Activated naive CD4-positive, alpha-beta T cell treated with anti-CD3 and anti-CD28 coated beads, Interleukin-2, amount 10 ng/mL, durations not matched to agents 7 days and 5 days (primary cell): ENCODE results near the gene CLDND2.

Experiments used
- CTCF ChIA-PET: fragments of 350-600 bp; sonication (Branson Sonifier 250); formaldehyde crosslinking; loops from one replicate; lab custom pipeline; 2021; ENCODE audit warnings: antibody characterized with exemption; lab: Charles Lee
- DNase-seq: peaks from one replicate; pipeline ENCODE4 v3.0.0-alpha.2; 2020
- H3K27ac Mint-ChIP-seq: one replicate; pipeline ENCODE4 v1.8.0; 2021; ENCODE audit warnings: mild to moderate bottlenecking, moderate library complexity, mixed read lengths
- H3K27me3 Mint-ChIP-seq: one replicate; pipeline ENCODE4 v1.8.0; 2021; ENCODE audit warnings: mild to moderate bottlenecking, mixed read lengths
- H3K36me3 Mint-ChIP-seq: one replicate; pipeline ENCODE4 v1.8.0; 2021; ENCODE audit warnings: mixed read lengths
- H3K4me1 Mint-ChIP-seq: one replicate; pipeline ENCODE4 v1.8.0; 2021; ENCODE audit warnings: mixed read lengths
- H3K4me3 Mint-ChIP-seq: one replicate; pipeline ENCODE4 v1.8.0; 2021; ENCODE audit warnings: mild to moderate bottlenecking, moderate library complexity, mixed read lengths
- H3K9me3 Mint-ChIP-seq: one replicate; pipeline ENCODE4 v1.8.0; 2021; ENCODE audit warnings: mixed read lengths

The CLDND2 gene

DNA sequence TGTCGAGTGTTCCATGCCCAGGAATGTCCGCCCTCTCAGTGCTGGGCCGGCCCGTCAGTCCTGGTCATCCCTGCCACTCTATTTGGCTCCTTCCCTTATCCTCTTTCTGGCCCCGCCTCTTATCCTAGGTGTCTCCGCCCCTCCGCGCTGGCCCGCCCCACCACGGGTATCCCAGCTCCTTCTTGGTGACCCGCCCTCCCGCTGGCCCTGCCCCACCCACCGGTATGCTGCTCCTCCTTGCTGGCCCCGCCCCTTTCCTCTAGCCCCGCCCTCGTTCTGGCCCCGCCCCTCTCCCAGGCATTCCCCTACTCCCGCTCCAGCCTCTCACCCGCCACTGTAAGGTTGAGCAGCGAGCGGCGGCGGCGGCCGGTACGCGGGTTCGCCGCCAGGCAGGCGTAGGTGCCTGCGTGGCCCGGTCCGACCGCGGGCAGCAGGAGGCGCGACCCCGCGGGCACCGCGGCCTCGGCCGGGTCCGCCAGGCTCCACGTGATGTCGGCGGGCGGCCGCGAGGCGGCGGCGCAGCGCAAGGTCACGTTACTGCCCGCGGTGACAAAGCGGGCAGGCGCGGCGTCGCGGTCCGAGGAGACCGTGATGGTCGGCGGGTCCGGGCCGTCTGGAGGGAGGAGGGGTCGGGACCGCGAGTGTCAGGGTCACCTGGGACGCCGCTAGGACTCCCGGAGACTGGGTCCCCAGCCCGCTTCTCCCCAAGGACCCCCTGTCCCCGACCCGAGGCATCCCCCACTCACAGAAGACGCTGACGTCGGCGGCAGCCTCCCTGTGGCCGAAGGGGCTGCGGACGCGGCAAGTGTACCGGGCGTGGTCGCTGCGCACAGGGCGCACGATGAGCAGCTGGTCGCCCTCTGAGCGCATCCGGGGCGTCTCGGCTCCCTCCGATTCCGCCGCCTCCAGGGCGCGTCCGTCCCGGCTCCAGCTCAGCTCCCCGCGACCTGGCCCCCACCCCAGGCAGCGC, 28.8 kb downstream of the CLDND2 start:
- Mint-ChIP-seq H3K27ac (peak overlapping the region; percentile 19), H3K9me3 (no peaks in the 10 kb centered on the region), H3K27me3 (peaks cover 55% of the 10 kb centered on the region), H3K4me3 (peak overlapping the region; percentile 83), H3K4me1 (peaks cover 16% of the 10 kb centered on the region), H3K36me3 (peaks cover 4% of the 10 kb centered on the region)
- CTCF ChIA-PET = interaction anchor here (0.6 to 3.2 kb wide), 12 partner anchors 11 to 102 kb away, joined by 3 to 27 read pairs (median 4); partner anchors contain the start of genes ETFB and SIGLEC10
- DNase-seq = peak; percentile 95

DNA sequence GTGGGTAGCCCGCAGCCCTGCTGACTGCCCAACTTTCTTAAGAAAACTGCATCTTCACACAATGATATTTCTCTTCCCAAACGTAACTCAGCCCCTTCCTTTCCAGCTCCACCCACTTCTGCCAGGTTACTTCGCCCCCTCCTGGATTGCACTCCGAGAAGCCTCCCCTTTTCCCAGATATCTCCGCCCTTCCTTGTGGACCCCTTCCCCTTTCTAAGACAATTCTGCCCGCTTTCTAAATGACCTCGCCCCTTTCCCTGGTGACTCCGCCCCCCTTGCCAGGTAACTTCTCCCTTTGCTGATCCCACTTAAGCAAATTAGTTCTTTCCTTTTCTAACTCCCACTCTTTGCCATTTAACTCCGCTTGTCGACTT, 29.5 kb downstream of the CLDND2 start:
- H3K4me3 Mint-ChIP-seq = peak overlapping the region; percentile 83
- peaks cover 55% of the 10 kb centered on the region for H3K27me3 Mint-ChIP-seq
- H3K9me3 Mint-ChIP-seq = no peaks in the 10 kb centered on the region
- H3K36me3 Mint-ChIP-seq = no peaks in the 10 kb centered on the region
- peaks cover 16% of the 10 kb centered on the region for H3K4me1 Mint-ChIP-seq
- CTCF ChIA-PET = interaction anchor here (0.6 to 3.2 kb wide), 9 partner anchors 19 to 100 kb away, joined by 3 to 27 read pairs (median 6); partner anchors contain the start of gene ETFB
- H3K27ac Mint-ChIP-seq = peak overlapping the region; percentile 19
- no peak for DNase-seq

DNA sequence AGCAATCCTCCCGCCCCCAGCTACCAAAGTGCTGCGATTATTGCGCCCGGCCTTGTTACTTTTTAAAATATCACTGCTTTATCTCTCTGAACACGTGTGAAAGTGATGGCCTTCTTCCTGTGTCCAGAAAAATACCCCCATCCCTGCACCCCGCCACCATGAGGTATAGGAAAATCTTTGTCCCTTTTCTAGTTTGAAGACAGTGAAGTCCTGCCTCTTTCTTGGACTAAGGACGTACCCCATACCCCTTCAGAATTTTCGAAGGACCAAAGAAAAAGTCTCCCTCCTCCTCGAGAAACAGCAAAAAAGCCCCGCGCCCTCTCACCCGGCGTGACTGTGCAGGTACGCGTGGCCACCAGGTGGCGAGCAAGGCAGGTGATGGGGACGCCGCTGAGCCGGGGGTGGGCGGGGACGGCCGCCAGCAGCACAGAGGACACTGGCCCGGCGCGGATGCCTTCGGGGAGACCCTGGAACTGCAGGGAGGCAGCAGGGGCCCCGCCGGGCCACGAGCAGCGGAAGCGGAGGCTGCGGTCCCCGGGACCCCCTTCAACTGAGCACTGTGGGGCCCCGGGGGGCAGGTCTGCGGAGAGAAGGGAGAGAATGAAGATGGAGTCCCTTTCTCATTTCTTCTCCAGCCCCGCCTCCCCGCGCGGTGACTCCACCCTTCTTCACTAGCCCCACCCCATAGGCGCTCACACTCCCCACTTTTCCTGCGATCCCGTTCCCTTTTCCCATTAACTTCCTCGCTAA, 30.1 kb downstream of the CLDND2 start:
- no peak overlapping the region for H3K27ac Mint-ChIP-seq
- peak overlapping the region; percentile 83 for H3K4me3 Mint-ChIP-seq
- H3K36me3 Mint-ChIP-seq = no peaks in the 10 kb centered on the region
- peaks cover 16% of the 10 kb centered on the region for H3K4me1 Mint-ChIP-seq
- DNase-seq = peak; percentile 91
- no peaks in the 10 kb centered on the region for H3K9me3 Mint-ChIP-seq
- peaks cover 55% of the 10 kb centered on the region for H3K27me3 Mint-ChIP-seq
- CTCF ChIA-PET = interaction anchor here (0.6 to 3.2 kb wide), 11 partner anchors 20 to 101 kb away, joined by 3 to 27 read pairs (median 6); partner anchors contain the start of genes ETFB and SIGLEC10

DNA sequence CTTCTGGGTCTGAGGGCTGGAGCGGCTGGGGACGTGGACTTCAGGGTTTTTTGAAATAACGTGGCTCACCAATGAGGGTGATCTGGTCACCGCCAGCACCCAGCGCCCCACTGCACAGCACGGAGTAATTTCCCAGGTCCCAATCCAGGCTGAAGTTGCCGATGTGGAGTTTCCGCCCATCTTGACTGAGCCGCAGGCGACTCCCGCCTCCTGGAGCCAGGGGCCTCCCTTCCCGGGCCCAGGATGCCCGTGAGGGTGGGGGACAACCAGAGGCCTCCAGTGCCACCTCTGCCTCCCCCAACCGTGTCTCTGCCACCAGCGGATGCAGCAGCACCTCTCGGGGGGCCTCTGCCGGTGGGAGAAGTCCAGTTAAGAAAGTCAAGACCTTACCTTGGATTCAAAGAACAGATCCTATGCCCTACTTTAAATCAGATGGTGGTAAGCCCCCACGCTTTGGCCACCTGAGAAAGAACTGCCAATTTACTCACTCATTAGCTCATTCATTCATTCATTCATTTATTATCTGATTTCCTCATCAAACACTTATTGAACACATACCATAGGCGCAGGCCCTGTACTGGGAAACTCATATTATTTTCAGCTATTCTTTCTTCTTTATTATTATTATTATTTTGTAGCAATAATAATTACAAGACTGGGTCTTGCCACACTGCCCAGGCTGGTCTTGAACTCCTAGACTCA, 30.8 kb downstream of the CLDND2 start:
- Mint-ChIP-seq H3K4me3 (peak overlapping the region; percentile 83), H3K27me3 (peaks cover 55% of the 10 kb centered on the region), H3K36me3 (no peaks in the 10 kb centered on the region), H3K27ac (no peak overlapping the region), H3K9me3 (no peaks in the 10 kb centered on the region), H3K4me1 (peaks cover 16% of the 10 kb centered on the region)
- DNase-seq = no peak
- CTCF ChIA-PET = interaction anchor here (0.7 to 3.2 kb wide), 7 partner anchors 28 to 102 kb away, joined by 3 to 27 read pairs (median 6); partner anchors contain the start of genes ETFB and SIGLEC10

DNA sequence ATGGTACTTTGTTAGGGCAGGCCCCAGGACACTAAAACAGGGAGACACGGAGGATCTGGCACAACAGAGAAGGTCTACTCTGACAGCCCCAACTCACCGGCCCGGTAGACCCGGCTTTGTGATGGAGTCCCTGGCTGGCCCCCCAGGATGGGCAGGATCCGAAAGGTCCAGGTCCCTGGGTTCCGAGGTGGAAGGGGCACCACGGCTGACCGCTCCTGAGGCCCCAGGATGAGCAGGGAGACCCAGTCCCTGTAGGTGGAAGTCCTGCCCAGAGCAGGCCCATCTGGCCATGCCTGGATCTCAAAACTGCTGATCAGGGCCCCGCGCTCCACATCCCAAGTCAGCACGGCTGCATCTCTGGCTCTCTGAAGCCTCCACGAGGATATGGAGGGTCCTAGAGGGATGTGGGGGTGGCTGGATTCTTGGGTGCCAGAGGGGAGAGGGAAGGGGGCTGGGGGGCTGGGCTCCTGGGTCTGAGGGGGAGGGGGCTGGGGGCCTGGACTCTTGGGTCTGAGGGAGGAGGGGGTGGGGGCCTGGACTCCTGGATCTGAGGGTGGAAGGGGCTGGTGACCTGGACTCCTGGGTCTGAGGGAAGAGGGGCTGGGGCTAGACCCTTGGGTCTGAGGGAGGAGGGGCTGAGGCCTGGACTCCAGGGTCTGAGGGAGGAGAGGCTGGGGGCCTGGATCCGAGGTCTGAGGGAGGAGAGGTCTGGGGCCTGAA, 31.5 kb downstream of the CLDND2 start:
- no peak overlapping the region for H3K4me3 Mint-ChIP-seq
- DNase-seq = no peak
- H3K27me3 Mint-ChIP-seq = peaks cover 48% of the 10 kb centered on the region
- no peaks in the 10 kb centered on the region for H3K36me3 Mint-ChIP-seq
- peaks cover 16% of the 10 kb centered on the region for H3K4me1 Mint-ChIP-seq
- no peak overlapping the region for H3K27ac Mint-ChIP-seq
- no peaks in the 10 kb centered on the region for H3K9me3 Mint-ChIP-seq
- CTCF ChIA-PET = interaction anchor here (1.0 to 3.2 kb wide), 3 partner anchors 80 to 102 kb away, joined by 6 to 27 read pairs (median 16); partner anchors contain the start of gene SIGLEC10

DNA sequence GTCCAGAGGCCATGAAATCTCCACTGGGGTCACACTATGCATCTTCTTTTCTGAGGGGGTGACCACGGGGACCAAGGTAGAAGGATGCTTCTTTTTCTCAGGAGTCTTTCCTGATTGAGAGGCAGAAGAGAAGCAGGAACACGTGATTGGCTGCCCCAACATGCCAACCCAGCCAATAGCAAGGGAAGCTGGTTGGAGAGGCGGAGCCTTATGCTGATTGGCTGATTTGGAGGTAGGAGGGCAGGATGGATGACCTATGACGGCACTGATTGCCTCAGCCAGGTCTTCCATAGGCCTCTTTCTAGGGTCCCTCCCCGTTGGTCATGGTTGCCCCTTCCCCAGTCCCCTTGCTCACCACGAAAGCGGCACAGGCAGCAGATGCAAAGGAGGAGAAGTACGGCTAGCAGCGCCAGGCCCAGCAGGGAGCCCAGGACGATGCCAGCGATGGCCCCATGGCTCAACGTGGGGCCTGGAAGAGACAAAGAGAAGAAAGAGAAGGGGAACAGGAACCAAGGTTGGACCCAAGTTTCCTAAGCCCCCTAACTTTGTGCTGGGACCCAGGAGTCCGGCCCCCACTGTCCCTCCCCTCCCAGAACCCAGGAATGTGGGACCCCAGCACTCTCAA, 34.9 kb downstream of the CLDND2 start:
- Mint-ChIP-seq H3K4me3 (no peak overlapping the region), H3K4me1 (peaks cover 4% of the 10 kb centered on the region), H3K27ac (no peak overlapping the region), H3K9me3 (peaks cover 2% of the 10 kb centered on the region), H3K36me3 (no peaks in the 10 kb centered on the region), H3K27me3 (peaks cover 28% of the 10 kb centered on the region)
- CTCF ChIA-PET = no interaction called here
- DNase-seq = no peak

DNA sequence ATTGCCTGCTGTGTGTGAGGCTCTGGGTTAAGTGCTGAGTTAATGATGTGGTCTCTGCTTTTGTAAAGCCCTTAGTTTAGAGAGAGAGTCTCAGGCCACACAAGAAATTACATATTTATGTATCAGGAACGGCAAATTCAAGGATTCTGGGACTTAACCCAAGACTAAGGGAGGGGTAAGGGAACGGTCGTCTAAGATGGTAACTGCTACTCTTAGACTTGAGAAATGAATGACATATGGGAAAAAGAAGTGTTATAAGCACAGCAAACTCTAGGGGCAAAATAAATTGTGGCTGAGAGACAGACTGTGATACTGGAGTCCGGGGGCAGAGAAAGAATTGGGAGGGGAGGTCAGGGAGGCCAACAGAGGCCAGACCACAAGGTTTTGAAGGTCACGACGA, 37.1 kb downstream of the CLDND2 start:
- CTCF ChIA-PET = interaction anchor here (1.1 kb wide), 1 partner anchor 108 kb away, joined by 6 read pairs; no protein-coding TSS in a partner anchor
- no peaks in the 10 kb centered on the region for H3K36me3 Mint-ChIP-seq
- no peak overlapping the region for H3K4me3 Mint-ChIP-seq
- H3K27ac Mint-ChIP-seq = no peak overlapping the region
- no peak for DNase-seq
- peaks cover 2% of the 10 kb centered on the region for H3K9me3 Mint-ChIP-seq
- H3K4me1 Mint-ChIP-seq = peaks cover 5% of the 10 kb centered on the region
- peaks cover 39% of the 10 kb centered on the region for H3K27me3 Mint-ChIP-seq

DNA sequence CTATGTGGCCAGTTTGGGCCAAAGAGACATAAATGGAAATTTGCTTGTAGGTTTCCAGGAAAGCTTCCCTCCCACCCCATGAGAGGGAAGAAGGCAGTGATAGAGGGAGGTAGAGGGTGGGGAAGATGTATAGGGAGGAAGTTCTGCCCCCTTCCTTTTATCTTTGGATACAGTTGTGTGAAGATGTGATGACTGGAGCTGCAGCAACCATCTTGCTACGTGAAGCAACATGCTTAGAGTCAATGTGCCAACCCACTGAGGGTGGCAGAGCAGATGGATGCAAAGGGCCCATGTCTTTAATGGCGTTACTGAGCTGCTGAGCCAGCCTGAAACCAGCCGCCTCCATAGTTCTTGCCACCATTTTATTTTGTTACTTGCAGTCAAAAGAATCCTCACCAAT, 37.6 kb downstream of the CLDND2 start:
- Mint-ChIP-seq H3K4me1 (peaks cover 5% of the 10 kb centered on the region), H3K4me3 (no peak overlapping the region), H3K36me3 (no peaks in the 10 kb centered on the region), H3K27me3 (peaks cover 40% of the 10 kb centered on the region), H3K9me3 (peaks cover 2% of the 10 kb centered on the region), H3K27ac (no peak overlapping the region)
- CTCF ChIA-PET = no interaction called here
- DNase-seq = no peak

DNA sequence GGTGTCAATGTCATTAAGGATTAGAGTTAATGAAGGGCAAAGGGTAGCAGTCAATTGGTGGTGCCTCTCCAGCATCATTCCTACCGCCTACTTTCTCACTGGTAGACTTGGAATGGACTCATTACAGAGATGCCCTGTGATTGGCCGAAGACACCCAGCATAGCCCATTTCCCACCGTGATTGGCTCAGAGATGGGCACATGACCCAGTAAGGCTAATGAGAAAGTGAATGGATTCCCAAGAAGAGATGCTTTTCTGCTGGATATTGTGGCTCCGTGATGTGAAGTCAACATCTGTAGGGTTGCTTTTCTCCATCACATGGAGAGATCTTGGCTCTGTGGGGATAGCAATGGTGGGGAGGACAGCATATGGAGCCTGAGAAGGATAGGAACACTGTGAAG, 38.4 kb downstream of the CLDND2 start:
- Mint-ChIP-seq H3K4me3 (no peak overlapping the region), H3K9me3 (peaks cover 2% of the 10 kb centered on the region), H3K27me3 (peaks cover 46% of the 10 kb centered on the region), H3K36me3 (no peaks in the 10 kb centered on the region), H3K4me1 (peaks cover 5% of the 10 kb centered on the region), H3K27ac (no peak overlapping the region)
- CTCF ChIA-PET = no interaction called here
- DNase-seq = no peak

DNA sequence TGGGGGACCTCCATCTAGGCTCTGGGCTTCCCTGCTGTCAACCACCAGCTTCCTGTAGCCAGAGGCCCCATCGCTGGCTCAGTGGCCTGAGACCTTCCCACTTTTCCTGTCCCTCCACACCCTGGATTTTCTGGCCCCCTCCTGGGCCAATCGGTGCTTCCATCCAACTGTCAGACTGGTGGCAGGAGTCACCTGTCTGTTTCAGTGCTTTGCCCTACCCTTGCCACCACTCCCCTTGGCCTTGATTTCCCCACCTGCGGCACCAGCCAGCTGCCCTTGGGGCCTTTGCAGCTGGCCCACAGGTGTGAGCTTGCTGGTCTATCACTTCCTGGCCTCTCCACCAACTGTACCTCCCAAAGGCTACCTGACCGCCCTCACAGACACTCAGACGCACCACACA, 39.4 kb downstream of the CLDND2 start:
- no peak overlapping the region for H3K27ac Mint-ChIP-seq
- no peak overlapping the region for H3K4me3 Mint-ChIP-seq
- CTCF ChIA-PET = interaction anchor here (0.8 kb wide), 1 partner anchor 11 kb away, joined by 3 read pairs; no protein-coding TSS in a partner anchor
- H3K27me3 Mint-ChIP-seq = peaks cover 53% of the 10 kb centered on the region
- peaks cover 5% of the 10 kb centered on the region for H3K4me1 Mint-ChIP-seq
- no peak for DNase-seq
- H3K9me3 Mint-ChIP-seq = peaks cover 2% of the 10 kb centered on the region
- H3K36me3 Mint-ChIP-seq = no peaks in the 10 kb centered on the region

DNA sequence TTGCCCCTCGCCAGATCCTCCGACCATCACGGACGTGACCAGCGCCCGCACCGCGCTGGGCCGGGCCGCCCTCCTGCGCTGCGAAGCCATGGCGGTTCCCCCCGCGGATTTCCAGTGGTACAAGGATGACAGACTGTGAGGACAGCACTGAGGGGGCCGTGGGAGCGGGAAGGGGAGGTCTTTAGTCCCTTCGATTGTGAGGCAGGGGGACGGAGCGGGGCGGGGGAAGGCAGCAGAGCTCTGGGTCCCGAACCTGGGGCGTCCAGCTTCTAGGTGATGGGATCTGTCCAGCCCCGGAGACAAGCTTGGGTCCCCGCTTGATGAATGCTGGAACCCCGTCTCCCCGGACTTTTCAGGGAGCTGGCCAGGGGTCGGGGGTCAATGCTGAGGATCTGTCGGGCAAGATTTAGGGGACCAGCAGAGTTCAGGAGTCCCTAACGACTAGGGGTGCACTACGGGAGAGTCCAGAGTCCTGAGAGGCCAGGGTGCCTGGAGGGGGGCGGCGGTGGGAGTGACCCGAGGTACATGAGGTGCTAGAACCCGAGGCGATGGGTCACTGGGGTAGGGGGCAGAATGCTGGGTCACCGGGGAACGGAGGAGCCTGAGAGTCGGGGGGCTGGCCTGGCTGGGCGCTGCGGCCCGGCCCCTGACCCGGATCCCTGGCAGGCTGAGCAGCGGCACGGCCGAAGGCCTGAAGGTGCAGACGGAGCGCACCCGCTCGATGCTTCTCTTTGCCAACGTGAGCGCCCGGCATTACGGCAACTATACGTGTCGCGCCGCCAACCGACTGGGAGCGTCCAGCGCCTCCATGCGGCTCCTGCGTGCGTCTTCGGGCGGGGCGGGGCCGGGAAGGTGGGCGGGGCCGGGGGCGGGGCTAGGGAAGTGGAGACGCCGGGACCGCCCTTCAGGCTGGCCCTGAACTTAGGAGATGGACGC, 41.5 kb downstream of the CLDND2 start:
- CTCF ChIA-PET = interaction anchor here (1.4 kb wide), 1 partner anchor 170 kb away, joined by 3 read pairs; no protein-coding TSS in a partner anchor
- Mint-ChIP-seq H3K9me3 (peaks cover 2% of the 10 kb centered on the region), H3K4me1 (peaks cover 5% of the 10 kb centered on the region), H3K36me3 (no peaks in the 10 kb centered on the region), H3K27me3 (peaks cover 74% of the 10 kb centered on the region), H3K4me3 (peak overlapping the region; percentile 18), H3K27ac (no peak overlapping the region)
- peak; percentile 76 for DNase-seq
